Upper lobe of left lung (tissue), 6 donors: ENCODE data around the gene RXYLT1. TPM values are rescaled to one million over a fixed set of nuclear protein-coding genes. Genes with fewer than 3 reads are reported as not detected.

Experiments
- ATAC-seq, 2 donors: fragments of 200-7000 bp; cut with Tn5 transposase; one replicate each; pipeline ENCODE4 v1.9.1; 2022; ENCODE audit warnings: mild to moderate bottlenecking in 2 of 2, moderate library complexity in 2 of 2; ENCODE audit not compliant: low FRiP score in 2 of 2
- DNase-seq, 2 donors: peaks; one replicate each; pipeline ENCODE4 v3.0.0-alpha.2; 2019 to 2020
- H3K27ac ChIP-seq, 4 donors: fragments of 200-600 bp; sonication (generic); one replicate each; pipeline ENCODE4 v1.5.1; 2016 to 2019
- H3K27me3 ChIP-seq, 4 donors: fragments of 200-600 bp; sonication (generic); one replicate each; pipeline ENCODE4 v1.5.1; 2017 to 2019
- H3K36me3 ChIP-seq, 4 donors: fragments of 200-600 bp; sonication (generic); one replicate each; pipeline ENCODE4 v1.5.1; 2016 to 2019
- H3K4me1 ChIP-seq, 4 donors: fragments of 200-600 bp; sonication (generic); one replicate each; pipeline ENCODE4 v1.5.1; 2018 to 2019
- H3K4me3 ChIP-seq, 4 donors: fragments of 200-600 bp; sonication (generic); one replicate each; pipeline ENCODE4 v1.5.1; 2017 to 2019; ENCODE audit warnings: mild to moderate bottlenecking in 2 of 4, moderate library complexity in 1 of 4
- H3K9me3 ChIP-seq, 4 donors: fragments of 200-600 bp; sonication (generic); one replicate each; pipeline ENCODE4 v1.5.1; 2018 to 2019
- CTCF ChIP-seq, 6 experiments: fragments of 450-650 bp in 4 of 6; fragments of 200-600 bp in 2 of 6; sonication (generic) in 2 of 6; IDR thresholded peaks; one replicate each; pipeline ENCODE4 v1.5.1; 2016 to 2019; ENCODE audit warnings: antibody characterized with exemption in 6 of 6
- EP300 ChIP-seq, 4 donors: sonication (generic); formaldehyde crosslinking; IDR thresholded peaks; one replicate each; pipeline ENCODE4 v1.5.1; 2017; ENCODE audit warnings: antibody characterized with exemption in 4 of 4, control low read depth in 2 of 4
- POLR2A ChIP-seq, 4 donors: fragments of 450-650 bp; IDR thresholded peaks; one replicate each; pipeline ENCODE4 v1.5.1; 2016 to 2017; ENCODE audit warnings: antibody characterized with exemption in 4 of 4, mild to moderate bottlenecking in 2 of 4
- POLR2AphosphoS5 ChIP-seq, 2 donors: sonication (generic); formaldehyde crosslinking; IDR thresholded peaks; one replicate each; pipeline ENCODE4 v1.5.1; 2017; ENCODE audit warnings: antibody characterized with exemption in 2 of 2
- WGBS, 2 donors: methylation state at CpG; one replicate each; pipeline ENCODE4 v1.1.5; 2017 to 2018; 5-methylcytosine and 5-hydroxymethylcytosine counted together
- total RNA-seq, 6 donors: library from RNA; depleted of rRNA in 4 of 6; stranded (reverse); fragments of >200 nt in 4 of 6; gene quantifications; one replicate each; pipeline versions ENCODE4 v1.1.0 to v1.2.1, GENCODE V29; 2016 to 2021
- donor health status: DM: no; HTN: no; CAD: no; lungs with moderate emphysema.
- donor health status: DM: no; HTN: yes; CAD: no; lungs with severe emphysema.

RXYLT1 gene
- total RNA-seq, 6 donors from 2014 or later = 5.2 to 15.4 (median 12.6) TPM

- 33 to 44% methylated on average over 30 to 38 of the region's 38 CpGs for WGBS, 2 donors
- Histone ChIP-seq H3K36me3 (no peaks in the 10 kb centered on the region), H3K4me1 (peaks cover 0 to 7% (median 2%) of the 10 kb centered on the region in 4 donors), H3K4me3 (peak overlapping the region in 3 of 4 donors; percentile 19 to 43 (median 42)), H3K27me3 (no peaks in the 10 kb centered on the region), H3K9me3 (no peaks in the 10 kb centered on the region), H3K27ac (no peak overlapping the region)
- no peak for TF ChIP-seq POLR2AphosphoS5 (IDR thresholded peaks at IDR 0.05)
- no peak for TF ChIP-seq EP300 (IDR thresholded peaks at IDR 0.05)
- TF ChIP-seq CTCF (IDR thresholded peaks at IDR 0.05) = no peak
- TF ChIP-seq POLR2A (IDR thresholded peaks at IDR 0.05) = no peak
- peak in 1 of 2 donors; percentile 84 for DNase-seq
- ATAC-seq = peak; percentile 55 to 70
Measured at GRCh38 chr12:63821781-63822251, 42.1 kb downstream of the RXYLT1 start.

- no peak for ATAC-seq
- TF ChIP-seq EP300 (IDR thresholded peaks at IDR 0.05) (no peak), POLR2AphosphoS5 (IDR thresholded peaks at IDR 0.05) (no peak), CTCF (IDR thresholded peaks at IDR 0.05) (no peak), POLR2A (IDR thresholded peaks at IDR 0.05) (no peak)
- WGBS, 2 donors = 61% methylated on average over 6 of the region's 6 CpGs
- DNase-seq = no peak
- no peaks in the 10 kb centered on the region for H3K9me3 ChIP-seq
- no peaks in the 10 kb centered on the region for H3K36me3 ChIP-seq
- H3K4me1 ChIP-seq = peaks cover 0 to 7% (median 2%) of the 10 kb centered on the region in 4 donors
- H3K4me3 ChIP-seq = peak overlapping the region in 3 of 4 donors; percentile 19 to 43 (median 42)
- H3K27me3 ChIP-seq = no peaks in the 10 kb centered on the region
- H3K27ac ChIP-seq = no peak overlapping the region
Measured at GRCh38 chr12:63822352-63822751, 42.6 kb downstream of the RXYLT1 start.

- Histone ChIP-seq H3K27me3 (no peaks in the 10 kb centered on the region), H3K4me3 (no peak overlapping the region), H3K9me3 (no peaks in the 10 kb centered on the region), H3K4me1 (peaks cover 0 to 7% (median 2%) of the 10 kb centered on the region in 4 donors), H3K36me3 (no peaks in the 10 kb centered on the region), H3K27ac (no peak overlapping the region)
- TF ChIP-seq CTCF (IDR thresholded peaks at IDR 0.05) = no peak
- no peak for TF ChIP-seq POLR2AphosphoS5 (IDR thresholded peaks at IDR 0.05)
- 87 to 92% methylated on average over 6 of the region's 6 CpGs for WGBS, 2 donors
- ATAC-seq = peak in 1 of 2 donors; percentile 31
- no peak for DNase-seq
Measured at GRCh38 chr12:63823040-63823439, 43.3 kb downstream of the RXYLT1 start.

GRCh38 chr12:63826006-63826585, 46.4 kb downstream of the RXYLT1 start:
- no peak overlapping the region for H3K4me3 ChIP-seq
- no peak overlapping the region for H3K27ac ChIP-seq
- 17 to 34% methylated on average over 4 of the region's 4 CpGs for WGBS, 2 donors
- no peak for TF ChIP-seq POLR2A (IDR thresholded peaks at IDR 0.05)
- peak; percentile 47 to 75 (median 66) for TF ChIP-seq CTCF (IDR thresholded peaks at IDR 0.05)
- no peaks in the 10 kb centered on the region for H3K9me3 ChIP-seq
- DNase-seq (no peak), ATAC-seq (peak in 1 of 2 donors; percentile 83)
- H3K27me3 ChIP-seq = no peaks in the 10 kb centered on the region
- H3K4me1 ChIP-seq = peaks cover 0 to 7% (median 2%) of the 10 kb centered on the region in 4 donors
- no peaks in the 10 kb centered on the region for H3K36me3 ChIP-seq

- WGBS, 2 donors = 89 to 100% methylated on average over 2 of the region's 2 CpGs
- Histone ChIP-seq H3K36me3 (no peaks in the 10 kb centered on the region), H3K4me1 (peaks cover 0 to 7% (median 2%) of the 10 kb centered on the region in 4 donors), H3K27ac (no peak overlapping the region), H3K9me3 (no peaks in the 10 kb centered on the region), H3K4me3 (no peak overlapping the region), H3K27me3 (no peaks in the 10 kb centered on the region)
- TF ChIP-seq POLR2A (IDR thresholded peaks at IDR 0.05) = no peak
- TF ChIP-seq POLR2AphosphoS5 (IDR thresholded peaks at IDR 0.05) = no peak
- no peak for TF ChIP-seq CTCF (IDR thresholded peaks at IDR 0.05)
- TF ChIP-seq EP300 (IDR thresholded peaks at IDR 0.05) = no peak
- no peak for DNase-seq
- no peak for ATAC-seq
Measured at GRCh38 chr12:63828867-63829266, 49.2 kb downstream of the RXYLT1 start.
